Endodermal cell (in vitro differentiated cells): ENCODE results near the gene CLSTN2. TPM values are rescaled to one million over a fixed set of nuclear protein-coding genes. Genes with fewer than 3 reads are reported as not detected.

ENCODE experiments used
- DNase-seq: peaks from one replicate; pipeline ENCODE4 v3.0.0-alpha.2; 2017
- H3K27ac ChIP-seq: 2 replicates; pipeline ENCODE4 v1.5.1; 2013; ENCODE audit warnings: mild to moderate bottlenecking, low read depth, low read length, moderate library complexity
- H3K27me3 ChIP-seq: 2 replicates; pipeline ENCODE4 v1.6.1; 2013; ENCODE audit warnings: mild to moderate bottlenecking, low read length, moderate library complexity; ENCODE audit not compliant: insufficient read depth, control insufficient read depth, poor library complexity, severe bottlenecking
- H3K36me3 ChIP-seq: 2 replicates; pipeline ENCODE4 v1.7.0; 2013; ENCODE audit warnings: mild to moderate bottlenecking, low read length, moderate library complexity; ENCODE audit not compliant: control insufficient read depth, insufficient read depth
- H3K4me1 ChIP-seq: one replicate; pipeline ENCODE4 v1.7.0; 2013; ENCODE audit warnings: low read length; ENCODE audit not compliant: control insufficient read depth, insufficient read depth
- H3K4me3 ChIP-seq: 2 replicates; pipeline ENCODE4 v1.5.1; 2013; ENCODE audit warnings: mild to moderate bottlenecking, low read length, moderate library complexity
- H3K9ac ChIP-seq: 2 replicates; pipeline ENCODE4 v1.6.1; 2013; ENCODE audit warnings: mild to moderate bottlenecking, low read length, moderate library complexity; ENCODE audit not compliant: poor library complexity, severe bottlenecking; ENCODE audit errors: extremely low read depth
- H3K9me3 ChIP-seq: 2 replicates; pipeline ENCODE4 v1.6.1; 2013; ENCODE audit warnings: mild to moderate bottlenecking, low read length, moderate library complexity; ENCODE audit not compliant: control insufficient read depth
- H3K27ac Mint-ChIP-seq: 2 replicates; pipeline ENCODE4 v1.8.0; 2020; ENCODE audit warnings: mixed read lengths
- H3K27me3 Mint-ChIP-seq: 2 replicates; pipeline ENCODE4 v1.8.0; 2021; ENCODE audit warnings: mild to moderate bottlenecking, mixed read lengths; ENCODE audit not compliant: insufficient read depth
- H3K36me3 Mint-ChIP-seq: 2 replicates; pipeline ENCODE4 v1.8.0; 2020; ENCODE audit warnings: low read depth, mixed read lengths
- H3K4me1 Mint-ChIP-seq: 2 replicates; pipeline ENCODE4 v1.8.0; 2020; ENCODE audit warnings: mixed read lengths
- H3K4me3 Mint-ChIP-seq: 2 replicates; pipeline ENCODE4 v1.8.0; 2020; ENCODE audit warnings: mild to moderate bottlenecking, moderate library complexity, mixed read lengths
- H3K9me3 Mint-ChIP-seq: 2 replicates; pipeline ENCODE4 v1.8.0; 2020; ENCODE audit warnings: mild to moderate bottlenecking, mixed read lengths
- CTCF ChIP-seq: fragments of 200-600 bp; sonication (generic); conservative IDR thresholded peaks from 2 replicates; pipeline ENCODE4 v1.5.0; 2021; ENCODE audit warnings: antibody characterized with exemption, mild to moderate bottlenecking
- WGBS, 2 experiments: methylation state at CpG; one replicate each; pipeline versions ENCODE4 v1.1.5 to v1.1.7; 2013; ENCODE audit warnings: missing lambda C conversion rate in 2 of 2, mixed read lengths in 1 of 2; ENCODE audit not compliant: insufficient coverage in 1 of 2, insufficient read length in 1 of 2; 5-methylcytosine and 5-hydroxymethylcytosine counted together
- total RNA-seq, 2 donors: library from RNA; stranded (reverse); fragmentation: NEBNext Ultra II Directional in 1 of 2; extraction: Animal tissue kit (Norgen Biotek cat#: 25700) in 1 of 2; gene quantifications; 2 replicates in 1 of 2; 3 replicates in 1 of 2; pipeline ENCODE4 v1.2.1, GENCODE V29; 2021

The CLSTN2 gene
- total RNA-seq, 2 donors from 2014 or later = 0.13 to 0.42 TPM

GRCh38 chr3:140579260-140579659 lies 644.3 kb downstream of the CLSTN2 start:
- Mint-ChIP-seq H3K27me3 (peaks cover 1% of the 10 kb centered on the region), H3K27ac (no peak overlapping the region), H3K4me1 (peaks cover 6% of the 10 kb centered on the region), H3K9me3 (no peaks in the 10 kb centered on the region), H3K4me3 (no peak overlapping the region), H3K36me3 (no peaks in the 10 kb centered on the region)
- H3K9me3 ChIP-seq = no peaks in the 10 kb centered on the region
- H3K4me3 ChIP-seq = no peak overlapping the region
- H3K27ac ChIP-seq = no peak overlapping the region
- no peaks in the 10 kb centered on the region for H3K36me3 ChIP-seq
- TF ChIP-seq CTCF = peak; percentile 54
- no peak for DNase-seq
- H3K4me1 ChIP-seq = no peaks in the 10 kb centered on the region
- H3K27me3 ChIP-seq = no peaks in the 10 kb centered on the region
- H3K9ac ChIP-seq = no peak overlapping the region

GRCh38 chr3:140580746-140581145 lies 645.8 kb downstream of the CLSTN2 start:
- H3K9me3 Mint-ChIP-seq = no peaks in the 10 kb centered on the region
- Histone ChIP-seq H3K4me3 (no peak overlapping the region), H3K27me3 (no peaks in the 10 kb centered on the region), H3K27ac (no peak overlapping the region), H3K9ac (no peak overlapping the region), H3K9me3 (no peaks in the 10 kb centered on the region), H3K36me3 (no peaks in the 10 kb centered on the region), H3K4me1 (no peaks in the 10 kb centered on the region)
- no peaks in the 10 kb centered on the region for H3K36me3 Mint-ChIP-seq
- peaks cover 1% of the 10 kb centered on the region for H3K27me3 Mint-ChIP-seq
- WGBS, 2 experiments = 94% methylated on average over 1 of the region's 1 CpG; no CpG with 5 or more reads in 1 of the 2 experiments
- H3K4me1 Mint-ChIP-seq = peaks cover 6% of the 10 kb centered on the region
- no peak for TF ChIP-seq CTCF
- no peak overlapping the region for H3K4me3 Mint-ChIP-seq
- no peak overlapping the region for H3K27ac Mint-ChIP-seq
- DNase-seq = no peak

GRCh38 chr3:140584549-140584948 lies 649.6 kb downstream of the CLSTN2 start:
- H3K36me3 ChIP-seq = no peaks in the 10 kb centered on the region
- H3K4me3 Mint-ChIP-seq = no peak overlapping the region
- DNase-seq = no peak
- no peak overlapping the region for H3K9ac ChIP-seq
- 94% methylated on average over 1 of the region's 1 CpG; no CpG with 5 or more reads in 1 of the 2 experiments for WGBS, 2 experiments
- H3K9me3 Mint-ChIP-seq = no peaks in the 10 kb centered on the region
- no peak for TF ChIP-seq CTCF
- peaks cover 7% of the 10 kb centered on the region for H3K4me1 Mint-ChIP-seq
- H3K27me3 Mint-ChIP-seq = peaks cover 1% of the 10 kb centered on the region
- no peak overlapping the region for H3K27ac Mint-ChIP-seq
- no peak overlapping the region for H3K27ac ChIP-seq
- no peaks in the 10 kb centered on the region for H3K9me3 ChIP-seq
- H3K27me3 ChIP-seq = no peaks in the 10 kb centered on the region
- no peak overlapping the region for H3K4me3 ChIP-seq
- H3K36me3 Mint-ChIP-seq = no peaks in the 10 kb centered on the region
- H3K4me1 ChIP-seq = peaks cover 4% of the 10 kb centered on the region
